AG04450 (cell line): ENCODE results near the gene LAMP5. TPM values are rescaled to one million over a fixed set of nuclear protein-coding genes. Genes with fewer than 3 reads are reported as not detected.

ENCODE experiments used
- CTCF ChIA-PET: fragments of 300-600, 350-600 bp; formaldehyde crosslinking; extraction: SDS; loops from one replicate; lab custom pipeline; 2022; ENCODE audit warnings: antibody characterized with exemption, inconsistent platforms; lab: Charles Lee
- POLR2A ChIA-PET: fragments of 350-600 bp; formaldehyde crosslinking; extraction: SDS; loops from one replicate; lab custom pipeline; 2021; ENCODE audit warnings: antibody characterized with exemption, inconsistent platforms; lab: Yijun Ruan, JAX
- DNase-seq: peaks from one replicate; pipeline ENCODE4 v3.0.0-alpha.2; 2011; ENCODE audit warnings: low read depth, low spot score
- H3K27ac ChIP-seq: one replicate; pipeline ENCODE4 v1.5.1; 2012; ENCODE audit warnings: low read depth, low read length, control low read depth
- H3K27me3 ChIP-seq: one replicate; pipeline ENCODE4 v1.6.0; 2012; ENCODE audit warnings: low read length; ENCODE audit not compliant: control insufficient read depth, insufficient read depth
- H3K4me3 ChIP-seq: 2 replicates; pipeline ENCODE4 v1.5.1; 2011; ENCODE audit warnings: mild to moderate bottlenecking, low read depth, low read length, control low read depth
- H3K9me3 ChIP-seq: 2 replicates; pipeline ENCODE4 v1.5.1; 2012; ENCODE audit warnings: low read length; ENCODE audit not compliant: control insufficient read depth, insufficient read depth
- polyA plus RNA-seq: library from polyadenylated mRNA; depleted of rRNA; stranded (reverse); fragments of >200 nt; gene quantifications from 2 replicates; pipeline ENCODE4 v1.2.3, GENCODE V29; 2011
- TF ChIP-seq, protein P1 (sequence below): IDR thresholded peaks from 2 replicates; pipeline ENCODE4 v1.5.1; 2011; ENCODE audit warnings: low read depth, low read length, control low read depth, inconsistent platforms

The LAMP5 gene
- polyA plus RNA-seq, 1 experiment = 0.20 TPM

DNA sequence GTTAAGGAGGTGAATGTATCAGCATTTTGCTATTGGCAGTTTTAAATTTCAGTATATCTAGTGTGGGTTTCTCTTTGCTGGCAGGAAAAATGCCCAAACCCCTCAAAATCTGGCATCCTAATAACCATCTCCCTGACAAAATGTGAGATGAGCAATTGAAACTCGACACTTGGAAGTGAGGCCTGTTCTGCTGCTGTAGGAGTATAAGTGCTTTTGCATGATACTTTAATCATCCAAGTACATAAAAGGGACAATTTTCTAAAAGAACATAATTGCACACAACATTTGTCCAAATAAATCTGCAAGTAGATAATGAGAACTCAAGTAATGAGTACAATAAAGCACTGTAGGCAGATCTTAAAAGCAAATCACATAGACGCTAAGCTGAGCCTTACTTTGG, 36.5 kb downstream of the LAMP5 start:
- ChIA-PET POLR2A (no interaction called here), CTCF (no interaction called here)
- H3K4me3 ChIP-seq = no peak overlapping the region
- H3K27ac ChIP-seq = no peak overlapping the region
- H3K27me3 ChIP-seq = peaks cover 7% of the 10 kb centered on the region
- TF ChIP-seq, protein P1, sequence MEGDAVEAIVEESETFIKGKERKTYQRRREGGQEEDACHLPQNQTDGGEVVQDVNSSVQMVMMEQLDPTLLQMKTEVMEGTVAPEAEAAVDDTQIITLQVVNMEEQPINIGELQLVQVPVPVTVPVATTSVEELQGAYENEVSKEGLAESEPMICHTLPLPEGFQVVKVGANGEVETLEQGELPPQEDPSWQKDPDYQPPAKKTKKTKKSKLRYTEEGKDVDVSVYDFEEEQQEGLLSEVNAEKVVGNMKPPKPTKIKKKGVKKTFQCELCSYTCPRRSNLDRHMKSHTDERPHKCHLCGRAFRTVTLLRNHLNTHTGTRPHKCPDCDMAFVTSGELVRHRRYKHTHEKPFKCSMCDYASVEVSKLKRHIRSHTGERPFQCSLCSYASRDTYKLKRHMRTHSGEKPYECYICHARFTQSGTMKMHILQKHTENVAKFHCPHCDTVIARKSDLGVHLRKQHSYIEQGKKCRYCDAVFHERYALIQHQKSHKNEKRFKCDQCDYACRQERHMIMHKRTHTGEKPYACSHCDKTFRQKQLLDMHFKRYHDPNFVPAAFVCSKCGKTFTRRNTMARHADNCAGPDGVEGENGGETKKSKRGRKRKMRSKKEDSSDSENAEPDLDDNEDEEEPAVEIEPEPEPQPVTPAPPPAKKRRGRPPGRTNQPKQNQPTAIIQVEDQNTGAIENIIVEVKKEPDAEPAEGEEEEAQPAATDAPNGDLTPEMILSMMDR = no peak
- H3K9me3 ChIP-seq = no peaks in the 10 kb centered on the region
- no peak for DNase-seq

DNA sequence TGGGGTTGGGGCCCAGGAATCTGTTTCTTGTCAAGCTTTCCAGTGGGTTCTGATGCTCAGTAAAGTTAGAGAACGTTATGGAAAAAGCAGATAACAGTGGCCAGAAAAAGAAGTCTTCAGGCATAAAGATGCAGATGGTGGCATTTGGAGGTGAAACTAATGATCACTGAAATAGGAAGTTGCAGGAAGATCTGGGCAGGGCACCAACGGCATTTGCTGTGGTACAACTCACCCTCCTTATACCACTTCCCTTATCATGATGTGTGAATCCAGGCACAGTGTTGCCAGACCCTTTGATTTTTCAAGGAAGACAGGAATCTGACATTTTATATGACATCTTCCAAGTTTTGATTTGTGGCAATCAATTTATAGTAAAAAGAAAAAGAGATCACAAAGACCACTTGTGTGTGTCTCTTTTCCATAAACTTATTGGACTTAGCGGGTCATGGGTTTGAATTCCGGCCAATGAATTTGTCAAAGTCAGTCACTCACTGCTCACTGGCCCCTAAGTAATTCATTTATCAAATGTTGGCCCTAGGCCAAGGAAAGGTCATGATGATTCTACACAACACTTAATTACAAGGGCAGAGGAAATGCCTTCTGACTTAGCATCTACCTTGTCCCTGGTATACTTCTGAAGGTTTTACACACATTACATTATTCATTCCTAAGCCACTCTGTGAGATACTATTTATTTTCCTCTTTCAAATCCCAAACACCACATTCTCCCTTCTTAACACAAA, 37.6 kb downstream of the LAMP5 start:
- ChIA-PET CTCF (no interaction called here), POLR2A (no interaction called here)
- H3K4me3 ChIP-seq = no peak overlapping the region
- peaks cover 7% of the 10 kb centered on the region for H3K27me3 ChIP-seq
- DNase-seq = no peak
- TF ChIP-seq, protein P1 = no peak
- H3K27ac ChIP-seq = no peak overlapping the region
- H3K9me3 ChIP-seq = no peaks in the 10 kb centered on the region

DNA sequence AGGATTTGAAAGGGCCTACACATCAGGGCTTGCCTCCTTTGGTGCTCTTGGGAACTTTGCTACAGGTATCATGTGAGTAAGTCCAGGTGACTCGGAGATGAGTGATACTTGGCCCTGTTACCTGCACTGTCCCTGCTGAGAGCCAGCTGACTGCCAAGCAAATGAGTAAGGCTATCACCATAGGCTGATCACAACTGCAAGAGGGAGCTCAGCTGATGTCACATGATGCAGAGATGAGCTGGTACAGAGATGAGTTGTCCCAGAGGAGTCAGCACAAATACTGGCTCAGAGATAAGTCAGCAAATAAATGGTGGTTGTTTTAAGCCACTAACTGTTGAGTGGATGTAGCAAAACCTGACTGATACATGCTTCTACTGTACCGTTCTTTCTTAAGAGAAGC, 41.4 kb downstream of the LAMP5 start:
- DNase-seq = no peak
- no peak overlapping the region for H3K4me3 ChIP-seq
- ChIA-PET POLR2A (no interaction called here), CTCF (no interaction called here)
- peaks cover 5% of the 10 kb centered on the region for H3K27me3 ChIP-seq
- TF ChIP-seq, protein P1 = no peak
- no peak overlapping the region for H3K27ac ChIP-seq
- no peaks in the 10 kb centered on the region for H3K9me3 ChIP-seq

DNA sequence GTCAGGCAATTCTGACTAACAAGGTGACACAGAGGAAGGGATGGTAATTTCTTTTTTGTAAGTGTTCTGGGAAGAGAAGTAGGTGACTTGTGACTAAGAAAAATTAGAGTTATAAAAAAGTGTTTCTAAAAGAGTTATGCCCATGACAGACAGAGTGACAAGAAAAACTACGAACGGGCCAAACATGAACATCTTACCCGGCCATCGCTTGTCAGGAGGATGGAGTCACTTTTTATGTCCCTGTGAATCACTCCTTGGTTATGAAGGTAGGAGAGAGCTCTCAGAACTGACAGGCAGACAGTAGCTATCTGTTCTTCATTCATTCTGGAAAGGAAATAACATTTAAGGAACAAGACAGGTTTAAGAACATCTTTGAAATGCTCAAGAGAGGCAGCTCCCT, 43.0 kb downstream of the LAMP5 start:
- no peak overlapping the region for H3K4me3 ChIP-seq

More for the DNA sequence above, 43.0 kb downstream of the LAMP5 start:
- no peaks in the 10 kb centered on the region for H3K27me3 ChIP-seq
- no peak for DNase-seq
- POLR2A ChIA-PET = no interaction called here
- TF ChIP-seq, protein P1 = no peak
- no peaks in the 10 kb centered on the region for H3K9me3 ChIP-seq
- CTCF ChIA-PET = no interaction called here
- H3K27ac ChIP-seq = no peak overlapping the region
